Central memory CD8-positive, alpha-beta T cell (primary cell): Measurements from ENCODE around the gene TDRD9.

Experiments used
- ATAC-seq: fragments of 150-1000 bp; cut with Tn5 transposase; replicated peaks from 2 replicates; pipeline ENCODE4 v1.10.0; 2022; ENCODE audit warnings: mild to moderate bottlenecking, moderate FRiP score, moderate number of reproducible peaks; ENCODE audit not compliant: poor library complexity, severe bottlenecking; ENCODE audit errors: extremely low read depth
- DNase-seq, 2 donors: peaks; one replicate each; pipeline ENCODE4 v3.0.0; 2021; ENCODE audit warnings: low spot score in 2 of 2
- H3K27ac Mint-ChIP-seq: one replicate; pipeline ENCODE4 v1.8.0; 2022; ENCODE audit warnings: low read depth, mild to moderate bottlenecking, moderate library complexity, mixed read lengths
- H3K27me3 Mint-ChIP-seq: one replicate; pipeline ENCODE4 v1.8.0; 2022; ENCODE audit warnings: mixed read lengths
- H3K36me3 Mint-ChIP-seq: one replicate; pipeline ENCODE4 v1.8.0; 2022; ENCODE audit warnings: mild to moderate bottlenecking, moderate library complexity, mixed read lengths; ENCODE audit not compliant: insufficient read depth
- H3K4me1 Mint-ChIP-seq: one replicate; pipeline ENCODE4 v1.8.0; 2022; ENCODE audit warnings: mixed read lengths
- H3K4me3 Mint-ChIP-seq: one replicate; pipeline ENCODE4 v1.8.0; 2022; ENCODE audit warnings: mild to moderate bottlenecking, moderate library complexity, mixed read lengths
- H3K9me3 Mint-ChIP-seq: one replicate; pipeline ENCODE4 v1.8.0; 2022; ENCODE audit warnings: mixed read lengths

Gene TDRD9

DNA sequence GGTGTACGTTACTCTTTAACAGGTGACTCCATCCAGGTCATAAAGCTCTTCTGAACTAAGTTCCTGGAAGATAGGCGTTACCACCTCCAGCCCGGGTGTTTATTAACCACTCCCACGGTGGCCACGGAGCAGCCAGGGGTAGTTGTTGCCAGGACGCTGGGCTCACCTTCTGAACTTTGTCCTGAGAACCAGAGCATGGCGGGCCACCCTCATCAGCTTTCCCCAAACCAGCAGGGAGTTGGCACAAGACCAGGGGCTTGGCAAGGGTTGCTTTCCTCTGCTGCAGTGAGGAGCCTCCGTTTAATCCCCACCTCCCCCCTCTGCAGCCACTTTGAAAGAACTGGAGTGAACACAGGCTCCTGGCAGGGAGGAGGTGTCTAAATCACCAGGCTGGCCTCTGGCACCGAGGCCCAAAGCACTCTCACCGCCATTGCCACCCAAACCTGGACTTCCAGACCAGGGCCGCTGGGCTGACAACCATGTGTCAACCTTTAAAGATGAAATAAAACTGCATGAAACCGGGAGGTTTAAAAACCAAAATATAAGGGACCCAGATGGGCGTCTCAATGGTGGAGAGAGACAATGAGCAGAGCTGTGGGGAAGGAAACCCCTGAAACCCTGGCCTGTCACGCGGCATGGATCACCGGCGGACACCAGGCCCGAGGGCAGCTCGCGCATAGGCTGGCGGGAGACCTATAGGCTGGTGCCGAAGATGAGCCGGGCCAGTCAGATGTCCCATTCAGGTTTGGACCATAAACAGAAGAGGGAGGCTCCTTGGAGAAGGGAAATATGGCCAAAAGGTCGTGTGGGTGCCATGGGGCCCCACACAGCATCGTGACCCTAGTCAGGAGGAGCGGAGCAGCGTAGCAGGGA lies 30.9 kb upstream of the TDRD9 start:
- no peak for ATAC-seq
- no peaks in the 10 kb centered on the region for H3K27me3 Mint-ChIP-seq
- no peak overlapping the region for H3K4me3 Mint-ChIP-seq
- no peak for DNase-seq
- no peaks in the 10 kb centered on the region for H3K9me3 Mint-ChIP-seq
- H3K27ac Mint-ChIP-seq = no peak overlapping the region
- H3K36me3 Mint-ChIP-seq = no peaks in the 10 kb centered on the region
- peaks cover 7% of the 10 kb centered on the region for H3K4me1 Mint-ChIP-seq

DNA sequence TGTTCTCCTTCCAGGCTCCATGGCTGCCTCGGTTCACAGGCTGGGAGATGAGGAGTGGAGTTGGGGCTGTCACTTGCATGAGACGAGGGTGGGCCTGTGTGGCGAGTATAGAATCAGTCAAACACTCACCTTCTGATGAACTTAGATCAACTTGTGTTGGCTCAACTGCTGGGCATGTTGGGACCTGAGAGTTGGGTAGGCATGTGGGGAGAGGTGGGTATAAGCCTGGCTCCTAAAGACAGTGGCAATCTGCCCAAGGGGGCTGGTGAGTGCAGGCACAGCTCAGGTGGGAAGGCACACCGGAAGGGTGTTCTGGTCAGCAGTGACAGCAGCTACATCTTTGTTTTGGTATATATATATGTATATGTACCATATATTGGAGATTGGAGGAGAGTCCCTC lies 30.1 kb upstream of the TDRD9 start:
- H3K4me3 Mint-ChIP-seq = no peak overlapping the region
- no peaks in the 10 kb centered on the region for H3K27me3 Mint-ChIP-seq
- no peak for ATAC-seq
- no peak for DNase-seq
- peaks cover 7% of the 10 kb centered on the region for H3K4me1 Mint-ChIP-seq
- no peaks in the 10 kb centered on the region for H3K36me3 Mint-ChIP-seq
- H3K9me3 Mint-ChIP-seq = no peaks in the 10 kb centered on the region
- H3K27ac Mint-ChIP-seq = no peak overlapping the region

DNA sequence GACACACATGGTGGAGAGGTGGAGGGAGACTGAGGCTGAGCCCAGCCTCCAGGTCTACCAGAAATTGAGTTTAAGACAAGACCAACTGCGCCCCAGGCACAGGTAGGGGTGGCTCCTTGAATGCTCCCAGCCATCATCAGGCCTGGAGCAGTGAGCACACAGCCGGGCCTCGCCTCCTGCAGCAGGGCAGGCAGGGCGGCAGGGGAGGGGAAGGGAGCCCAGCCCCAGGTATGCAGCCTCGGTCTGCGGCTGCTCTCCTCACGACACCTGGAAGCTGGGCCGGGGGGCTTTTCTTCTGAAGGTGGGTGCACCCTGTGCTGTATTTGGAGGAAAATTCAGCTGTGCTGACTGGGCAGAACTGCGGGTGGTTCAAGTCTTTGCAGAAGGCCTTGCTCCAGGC lies 29.5 kb upstream of the TDRD9 start:
- no peaks in the 10 kb centered on the region for H3K9me3 Mint-ChIP-seq
- no peak overlapping the region for H3K4me3 Mint-ChIP-seq
- no peaks in the 10 kb centered on the region for H3K36me3 Mint-ChIP-seq
- no peaks in the 10 kb centered on the region for H3K27me3 Mint-ChIP-seq
- DNase-seq (no peak), ATAC-seq (no peak)
- no peak overlapping the region for H3K27ac Mint-ChIP-seq
- H3K4me1 Mint-ChIP-seq = peaks cover 7% of the 10 kb centered on the region

- ATAC-seq = no peak
- Mint-ChIP-seq H3K27me3 (no peaks in the 10 kb centered on the region), H3K4me1 (peaks cover 7% of the 10 kb centered on the region), H3K4me3 (no peak overlapping the region), H3K36me3 (peaks cover 2% of the 10 kb centered on the region), H3K27ac (no peak overlapping the region), H3K9me3 (no peaks in the 10 kb centered on the region)
- DNase-seq = no peak
Observed at GRCh38 chr14:103899316-103899715, 28.9 kb upstream of the TDRD9 start.

DNA sequence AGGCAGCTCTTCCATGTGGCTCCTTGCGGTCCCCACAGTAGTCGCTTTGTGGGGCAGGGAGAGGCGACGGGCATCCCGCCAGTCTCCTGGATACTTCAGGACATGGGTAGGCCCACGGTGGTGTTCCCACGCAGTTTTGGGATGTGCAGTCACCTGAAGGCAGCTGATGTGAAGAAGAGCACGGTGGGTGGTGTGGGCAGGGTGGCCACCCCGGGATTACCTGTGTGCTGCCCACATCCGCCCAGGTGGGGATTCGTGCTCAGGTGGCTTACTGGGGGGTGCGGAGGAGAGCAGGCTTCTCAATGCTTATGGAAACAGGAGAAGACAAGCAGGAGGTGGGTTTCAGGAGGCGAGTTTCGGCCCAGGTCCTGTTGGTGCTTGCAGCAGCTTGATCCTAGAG lies 28.4 kb upstream of the TDRD9 start:
- Mint-ChIP-seq H3K36me3 (peaks cover 2% of the 10 kb centered on the region), H3K4me3 (no peak overlapping the region), H3K4me1 (peaks cover 7% of the 10 kb centered on the region), H3K27me3 (no peaks in the 10 kb centered on the region), H3K27ac (no peak overlapping the region), H3K9me3 (no peaks in the 10 kb centered on the region)
- DNase-seq (no peak), ATAC-seq (no peak)

GRCh38 chr14:103904493-103905107 lies 23.7 kb upstream of the TDRD9 start:
- H3K36me3 Mint-ChIP-seq = peaks cover 4% of the 10 kb centered on the region
- ATAC-seq (no peak), DNase-seq (no peak)
- H3K4me3 Mint-ChIP-seq = no peak overlapping the region
- H3K27ac Mint-ChIP-seq = no peak overlapping the region
- H3K9me3 Mint-ChIP-seq = no peaks in the 10 kb centered on the region
- H3K27me3 Mint-ChIP-seq = no peaks in the 10 kb centered on the region
- peaks cover 25% of the 10 kb centered on the region for H3K4me1 Mint-ChIP-seq

DNA sequence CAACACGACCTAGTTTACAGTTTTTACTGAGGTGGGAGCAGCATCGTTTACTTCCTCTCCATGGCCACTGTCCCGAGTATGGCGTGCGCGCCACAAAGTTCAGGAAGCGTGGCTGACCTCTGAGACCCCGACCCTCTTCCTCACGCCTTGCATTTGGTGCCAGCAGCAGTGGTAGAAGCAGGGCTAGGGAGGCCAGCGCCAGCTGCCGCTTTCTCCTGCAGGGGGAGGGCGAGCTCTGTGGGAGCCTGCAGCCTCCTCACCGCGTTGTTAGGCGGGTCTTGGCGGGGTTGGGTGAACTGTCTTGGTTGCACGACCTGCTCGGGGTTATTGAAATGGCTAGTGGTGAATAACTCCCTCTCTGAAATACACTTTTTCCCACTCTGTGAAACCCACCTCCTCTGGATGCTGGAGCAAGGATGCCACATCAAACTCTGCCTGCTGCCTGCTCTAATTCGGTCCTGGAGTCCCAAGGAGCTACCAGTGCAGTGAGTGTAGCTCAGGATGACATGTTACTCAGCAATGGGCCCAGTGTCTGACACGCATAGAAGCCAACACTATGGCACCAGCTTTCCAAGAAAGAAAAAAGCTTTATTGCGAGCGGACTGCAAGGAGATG lies 22.3 kb upstream of the TDRD9 start:
- Mint-ChIP-seq H3K9me3 (no peaks in the 10 kb centered on the region), H3K27ac (no peak overlapping the region), H3K27me3 (no peaks in the 10 kb centered on the region), H3K4me1 (peaks cover 31% of the 10 kb centered on the region), H3K36me3 (peaks cover 6% of the 10 kb centered on the region), H3K4me3 (no peak overlapping the region)
- no peak for DNase-seq
- ATAC-seq = no peak

GRCh38 chr14:103908580-103908979 lies 19.7 kb upstream of the TDRD9 start:
- Mint-ChIP-seq H3K4me3 (no peak overlapping the region), H3K9me3 (no peaks in the 10 kb centered on the region), H3K27ac (peak overlapping the region; percentile 95), H3K36me3 (peaks cover 16% of the 10 kb centered on the region), H3K27me3 (no peaks in the 10 kb centered on the region), H3K4me1 (peaks cover 28% of the 10 kb centered on the region)
- DNase-seq (peak in 1 of 2 donors; percentile 45), ATAC-seq (peak; percentile 91)

DNA sequence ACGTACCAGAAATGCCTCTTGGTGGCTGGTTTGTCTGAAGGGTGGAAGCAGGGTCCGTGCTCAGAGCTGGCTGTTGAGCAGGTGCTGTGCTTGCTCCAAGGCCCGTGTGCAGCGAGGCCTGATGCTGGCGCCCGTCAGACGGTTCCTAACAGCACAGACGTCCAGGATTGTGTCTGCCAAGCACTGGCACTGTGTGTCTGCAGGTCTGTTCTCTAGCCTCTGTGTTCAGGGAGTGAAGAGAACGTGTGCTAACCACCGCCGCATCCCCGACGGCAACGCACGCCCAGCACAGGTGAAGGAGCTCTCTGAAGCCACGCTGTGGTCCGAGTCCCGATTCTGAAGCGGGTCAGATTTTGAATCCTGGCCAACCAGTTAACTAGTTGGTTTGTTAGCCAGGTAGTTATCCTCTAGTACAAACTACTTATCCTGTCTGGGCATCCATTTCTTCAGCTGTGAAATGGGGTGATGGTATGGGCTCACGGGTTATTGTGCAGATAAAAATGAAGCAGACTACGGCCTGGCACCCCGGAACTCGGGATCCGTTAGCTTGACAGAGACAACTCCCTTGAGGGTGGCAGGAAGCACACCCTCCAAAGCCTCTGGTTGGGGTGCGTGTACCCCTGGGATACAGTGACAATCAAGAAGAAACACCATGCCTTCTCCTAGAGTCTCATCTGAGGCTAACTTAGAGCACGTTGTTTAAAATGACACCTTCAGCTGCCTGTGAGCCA lies 18.6 kb upstream of the TDRD9 start:
- Mint-ChIP-seq H3K9me3 (no peaks in the 10 kb centered on the region), H3K4me3 (peak overlapping the region; percentile 73), H3K27ac (peak overlapping the region; percentile 95)

DNA sequence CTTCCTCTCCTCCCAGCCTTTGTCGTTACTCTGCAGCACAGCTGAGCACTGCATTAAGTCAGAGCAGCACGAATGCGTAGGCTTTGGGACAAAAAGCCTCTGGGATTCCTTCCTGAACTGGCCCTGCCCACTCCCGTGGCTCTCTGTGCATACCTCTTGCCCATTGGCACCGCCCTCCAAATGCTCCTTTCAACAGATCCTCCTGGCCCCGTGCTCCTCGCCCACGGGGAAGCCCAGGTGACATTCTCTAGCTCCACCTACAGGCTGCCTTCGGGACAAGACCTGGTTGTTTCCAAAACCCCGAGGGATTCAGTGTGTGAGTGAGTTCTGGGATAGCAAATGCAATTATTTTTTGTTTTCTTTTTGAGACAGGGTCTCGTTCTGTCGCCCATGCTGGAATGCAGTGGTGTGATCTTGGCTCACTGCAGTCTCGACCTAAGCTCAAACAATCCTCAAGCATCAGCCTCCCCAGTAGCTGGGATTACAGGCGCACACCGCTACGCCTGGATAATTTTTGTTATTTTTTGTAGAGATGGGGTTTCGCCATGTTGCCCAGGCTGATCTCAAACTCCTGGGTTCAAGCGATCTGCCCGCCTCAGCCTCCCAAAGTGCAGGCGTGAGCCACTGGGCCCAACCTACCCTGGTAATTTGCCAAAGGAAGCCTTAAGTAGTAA lies 17.9 kb upstream of the TDRD9 start:
- no peaks in the 10 kb centered on the region for H3K9me3 Mint-ChIP-seq
- no peaks in the 10 kb centered on the region for H3K27me3 Mint-ChIP-seq
- peaks cover 28% of the 10 kb centered on the region for H3K4me1 Mint-ChIP-seq
- H3K4me3 Mint-ChIP-seq = peak overlapping the region; percentile 73
- peaks cover 23% of the 10 kb centered on the region for H3K36me3 Mint-ChIP-seq
- ATAC-seq (peak; percentile 75), DNase-seq (peak; percentile 52 to 59)
- peak overlapping the region; percentile 95 for H3K27ac Mint-ChIP-seq

More for the DNA sequence above, 18.6 kb upstream of the TDRD9 start:
- H3K4me1 Mint-ChIP-seq = peaks cover 28% of the 10 kb centered on the region
- peaks cover 18% of the 10 kb centered on the region for H3K36me3 Mint-ChIP-seq
- H3K27me3 Mint-ChIP-seq = no peaks in the 10 kb centered on the region
- no peak for ATAC-seq
- no peak for DNase-seq

GRCh38 chr14:103910984-103911383 lies 17.3 kb upstream of the TDRD9 start:
- H3K36me3 Mint-ChIP-seq = peaks cover 28% of the 10 kb centered on the region
- peaks cover 29% of the 10 kb centered on the region for H3K4me1 Mint-ChIP-seq
- H3K4me3 Mint-ChIP-seq = no peak overlapping the region
- H3K9me3 Mint-ChIP-seq = no peaks in the 10 kb centered on the region
- no peak for DNase-seq
- ATAC-seq = no peak
- no peak overlapping the region for H3K27ac Mint-ChIP-seq
- H3K27me3 Mint-ChIP-seq = no peaks in the 10 kb centered on the region

GRCh38 chr14:103915616-103916015 lies 12.6 kb upstream of the TDRD9 start:
- Mint-ChIP-seq H3K27ac (peak overlapping the region; percentile 7), H3K9me3 (no peaks in the 10 kb centered on the region), H3K27me3 (no peaks in the 10 kb centered on the region), H3K4me3 (no peak overlapping the region), H3K4me1 (peaks cover 7% of the 10 kb centered on the region), H3K36me3 (peaks cover 28% of the 10 kb centered on the region)
- no peak for DNase-seq
- ATAC-seq = no peak
